Neural progenitor cell (in vitro differentiated cells): ENCODE data around the gene AHSG. TPM values are rescaled to one million over a fixed set of nuclear protein-coding genes. Genes with fewer than 3 reads are reported as not detected.

Source experiments
- DNase-seq: peaks from one replicate; pipeline ENCODE4 v3.0.0-alpha.2; 2016; ENCODE audit warnings: low spot score
- H2AFZ ChIP-seq: fragments of 200-600 bp; sonication (generic); replicated peaks from 2 replicates; pipeline ENCODE4 v1.6.1; 2016; ENCODE audit warnings: antibody characterized with exemption
- H3F3A ChIP-seq: fragments of 200-600 bp; sonication (generic); 2 replicates; pipeline ENCODE4 v1.6.1; 2016; ENCODE audit warnings: antibody characterized with exemption, low read depth
- H3K27ac ChIP-seq: fragments of 200-600 bp; sonication (generic); 2 replicates; pipeline ENCODE4 v1.5.1; 2016; ENCODE audit warnings: mild to moderate bottlenecking
- H3K27me3 ChIP-seq: fragments of 200-600 bp; sonication (generic); 2 replicates; pipeline ENCODE4 v1.6.1; 2016; ENCODE audit warnings: mild to moderate bottlenecking, moderate library complexity
- H3K36me3 ChIP-seq: fragments of 200-600 bp; sonication (generic); 2 replicates; pipeline ENCODE4 v1.5.1; 2016
- H3K4me1 ChIP-seq: fragments of 200-600 bp; sonication (generic); 2 replicates; pipeline ENCODE4 v1.6.1; 2016; ENCODE audit warnings: mixed run types
- H3K4me2 ChIP-seq: fragments of 200-600 bp; sonication (generic); 2 replicates; pipeline ENCODE4 v1.6.1; 2016
- H3K4me3 ChIP-seq: fragments of 200-600 bp; sonication (generic); 2 replicates; pipeline ENCODE4 v1.5.1; 2016
- H3K79me2 ChIP-seq: fragments of 200-600 bp; sonication (generic); 2 replicates; pipeline ENCODE4 v1.6.1; 2016; ENCODE audit warnings: low read depth
- H3K9ac ChIP-seq: fragments of 200-600 bp; sonication (generic); 2 replicates; pipeline ENCODE4 v1.6.1; 2016
- H3K9me3 ChIP-seq: fragments of 200-600 bp; sonication (generic); 2 replicates; pipeline ENCODE4 v1.5.1; 2016; ENCODE audit warnings: low read depth
- H4K20me1 ChIP-seq: fragments of 200-600 bp; sonication (generic); 2 replicates; pipeline ENCODE4 v1.6.1; 2016; ENCODE audit warnings: low read depth
- H3K27ac Mint-ChIP-seq: 3 replicates; pipeline ENCODE4 v1.8.0; 2021; ENCODE audit warnings: mixed read lengths
- H3K27me3 Mint-ChIP-seq: 2 replicates; pipeline ENCODE4 v1.8.0; 2022; ENCODE audit warnings: low read depth, mild to moderate bottlenecking, inconsistent platforms, moderate library complexity, mixed read lengths; ENCODE audit not compliant: insufficient read depth
- H3K36me3 Mint-ChIP-seq: 3 replicates; pipeline ENCODE4 v1.8.0; 2021; ENCODE audit warnings: mixed read lengths
- H3K4me1 Mint-ChIP-seq: 3 replicates; pipeline ENCODE4 v1.8.0; 2021; ENCODE audit warnings: mixed read lengths
- H3K4me3 Mint-ChIP-seq: 3 replicates; pipeline ENCODE4 v1.8.0; 2021; ENCODE audit warnings: mild to moderate bottlenecking, moderate library complexity, mixed read lengths
- H3K9me3 Mint-ChIP-seq: 3 replicates; pipeline ENCODE4 v1.8.0; 2020; ENCODE audit warnings: mixed read lengths
- EZH2 ChIP-seq: fragments of 200-600 bp; sonication (generic); IDR thresholded peaks from 2 replicates; pipeline ENCODE4 v1.6.1; 2017; ENCODE audit warnings: antibody characterized with exemption, mild to moderate bottlenecking, moderate library complexity
- EZH2phosphoT487 ChIP-seq: fragments of 200-600 bp; sonication (generic); IDR thresholded peaks from 2 replicates; pipeline ENCODE4 v1.6.1; 2017; ENCODE audit warnings: antibody characterized with exemption
- total RNA-seq: library from RNA; depleted of rRNA; stranded (reverse); fragments of >200 nt; gene quantifications from 2 replicates; pipeline ENCODE4 v1.2.3, GENCODE V29; 2015; ENCODE audit warnings: low replicate concordance
- TF ChIP-seq, protein P1 (sequence below): fragments of 200-600 bp; sonication (generic); IDR thresholded peaks from 2 replicates; pipeline ENCODE4 v1.5.1; 2017; ENCODE audit warnings: antibody characterized with exemption, mild to moderate bottlenecking

The AHSG gene
- total RNA-seq, 1 donor from 2014 or later = not detected

GRCh38 chr3:186646106-186646505 lies 33.2 kb downstream of the AHSG start:
- Histone ChIP-seq H3F3A (no peaks in the 10 kb centered on the region), H3K27ac (no peak overlapping the region), H3K9ac (no peak overlapping the region), H3K27me3 (no peaks in the 10 kb centered on the region), H3K36me3 (no peaks in the 10 kb centered on the region), H4K20me1 (no peaks in the 10 kb centered on the region), H3K79me2 (no peaks in the 10 kb centered on the region), H2AFZ (no peak overlapping the region), H3K4me3 (no peak overlapping the region), H3K4me1 (no peaks in the 10 kb centered on the region), H3K4me2 (no peak overlapping the region), H3K9me3 (no peaks in the 10 kb centered on the region)
- no peak for TF ChIP-seq EZH2phosphoT487
- TF ChIP-seq EZH2 = no peak
- TF ChIP-seq, protein P1, sequence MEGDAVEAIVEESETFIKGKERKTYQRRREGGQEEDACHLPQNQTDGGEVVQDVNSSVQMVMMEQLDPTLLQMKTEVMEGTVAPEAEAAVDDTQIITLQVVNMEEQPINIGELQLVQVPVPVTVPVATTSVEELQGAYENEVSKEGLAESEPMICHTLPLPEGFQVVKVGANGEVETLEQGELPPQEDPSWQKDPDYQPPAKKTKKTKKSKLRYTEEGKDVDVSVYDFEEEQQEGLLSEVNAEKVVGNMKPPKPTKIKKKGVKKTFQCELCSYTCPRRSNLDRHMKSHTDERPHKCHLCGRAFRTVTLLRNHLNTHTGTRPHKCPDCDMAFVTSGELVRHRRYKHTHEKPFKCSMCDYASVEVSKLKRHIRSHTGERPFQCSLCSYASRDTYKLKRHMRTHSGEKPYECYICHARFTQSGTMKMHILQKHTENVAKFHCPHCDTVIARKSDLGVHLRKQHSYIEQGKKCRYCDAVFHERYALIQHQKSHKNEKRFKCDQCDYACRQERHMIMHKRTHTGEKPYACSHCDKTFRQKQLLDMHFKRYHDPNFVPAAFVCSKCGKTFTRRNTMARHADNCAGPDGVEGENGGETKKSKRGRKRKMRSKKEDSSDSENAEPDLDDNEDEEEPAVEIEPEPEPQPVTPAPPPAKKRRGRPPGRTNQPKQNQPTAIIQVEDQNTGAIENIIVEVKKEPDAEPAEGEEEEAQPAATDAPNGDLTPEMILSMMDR = no peak
- H3K9me3 Mint-ChIP-seq = peaks cover 3% of the 10 kb centered on the region
- no peaks in the 10 kb centered on the region for H3K4me1 Mint-ChIP-seq
- H3K4me3 Mint-ChIP-seq = no peak overlapping the region
- H3K27me3 Mint-ChIP-seq = peaks cover 3% of the 10 kb centered on the region
- no peak overlapping the region for H3K27ac Mint-ChIP-seq
- DNase-seq = no peak
- no peaks in the 10 kb centered on the region for H3K36me3 Mint-ChIP-seq

GRCh38 chr3:186646841-186647240 lies 34.0 kb downstream of the AHSG start:
- Histone ChIP-seq H2AFZ (no peak overlapping the region), H3K27me3 (no peaks in the 10 kb centered on the region), H3K9ac (no peak overlapping the region), H3F3A (no peaks in the 10 kb centered on the region), H3K4me3 (no peak overlapping the region), H3K36me3 (no peaks in the 10 kb centered on the region), H3K4me1 (no peaks in the 10 kb centered on the region), H3K9me3 (no peaks in the 10 kb centered on the region), H3K4me2 (no peak overlapping the region), H3K27ac (no peak overlapping the region), H4K20me1 (no peaks in the 10 kb centered on the region), H3K79me2 (no peaks in the 10 kb centered on the region)
- Mint-ChIP-seq H3K27ac (no peak overlapping the region), H3K4me1 (no peaks in the 10 kb centered on the region), H3K36me3 (no peaks in the 10 kb centered on the region), H3K9me3 (peaks cover 3% of the 10 kb centered on the region), H3K27me3 (peaks cover 3% of the 10 kb centered on the region), H3K4me3 (no peak overlapping the region)
- no peak for TF ChIP-seq EZH2
- TF ChIP-seq, protein P1 = no peak
- no peak for TF ChIP-seq EZH2phosphoT487
- no peak for DNase-seq

GRCh38 chr3:186648851-186649250 lies 36.0 kb downstream of the AHSG start:
- Mint-ChIP-seq H3K9me3 (peaks cover 3% of the 10 kb centered on the region), H3K4me1 (peaks cover 10% of the 10 kb centered on the region), H3K36me3 (no peaks in the 10 kb centered on the region), H3K27me3 (peaks cover 3% of the 10 kb centered on the region), H3K27ac (no peak overlapping the region), H3K4me3 (no peak overlapping the region)
- H3K4me3 ChIP-seq = no peak overlapping the region
- no peaks in the 10 kb centered on the region for H3K79me2 ChIP-seq
- H3K4me1 ChIP-seq = no peaks in the 10 kb centered on the region
- no peak for TF ChIP-seq EZH2
- TF ChIP-seq, protein P1 = no peak
- TF ChIP-seq EZH2phosphoT487 = no peak
- H2AFZ ChIP-seq = no peak overlapping the region
- H3K4me2 ChIP-seq = no peak overlapping the region
- DNase-seq = no peak
- H3K36me3 ChIP-seq = no peaks in the 10 kb centered on the region
- no peak overlapping the region for H3K27ac ChIP-seq
- H3K27me3 ChIP-seq = no peaks in the 10 kb centered on the region
- no peaks in the 10 kb centered on the region for H4K20me1 ChIP-seq
- no peaks in the 10 kb centered on the region for H3F3A ChIP-seq
- no peaks in the 10 kb centered on the region for H3K9me3 ChIP-seq
- no peak overlapping the region for H3K9ac ChIP-seq
